Adrenal gland (tissue), 12 donors: ENCODE measurements around the gene ADGRL1. TPM values are rescaled to one million over a fixed set of nuclear protein-coding genes. Genes with fewer than 3 reads are reported as not detected.

Experiments
- DNase-seq, 7 donors: peaks; one replicate each; pipeline ENCODE4 v3.0.0-alpha.2; 2019 to 2020
- H3K27ac ChIP-seq, 5 donors: fragments of 200-600 bp; sonication (generic) in 4 of 5; 1 replicate in 3 of 5; 2 replicates in 2 of 5; pipeline versions ENCODE4 v1.5.1 to v1.8.0; 2016 to 2020; ENCODE audit warnings: mild to moderate bottlenecking in 1 of 5
- H3K27me3 ChIP-seq: fragments of 200-600 bp; 2 replicates; pipeline ENCODE4 v1.8.0; 2021
- H3K36me3 ChIP-seq, 2 donors: fragments of 200-600 bp; replicated peaks in 1 of 2; 1 replicate in 1 of 2; 2 replicates in 1 of 2; pipeline versions ENCODE4 v1.5.1 to v1.8.0; 2018 to 2022
- H3K4me1 ChIP-seq, 2 donors: fragments of 200-600 bp; replicated peaks in 1 of 2; 1 replicate in 1 of 2; 2 replicates in 1 of 2; pipeline versions ENCODE4 v1.5.1 to v1.8.0; 2018 to 2021
- H3K4me3 ChIP-seq, 4 donors: fragments of 200-600 bp; sonication (generic) in 3 of 4; one replicate each; pipeline ENCODE4 v1.5.1; 2016 to 2018
- H3K9me3 ChIP-seq, 3 donors: fragments of 200-600 bp; sonication (generic) in 1 of 3; replicated peaks in 1 of 3; 1 replicate in 2 of 3; 2 replicates in 1 of 3; pipeline versions ENCODE4 v1.5.1 to v1.8.0; 2016 to 2021
- POLR2A ChIP-seq, 2 donors: fragments of 450-650 bp; IDR thresholded peaks; one replicate each; pipeline ENCODE4 v1.6.1; 2017; ENCODE audit warnings: antibody characterized with exemption in 2 of 2, mild to moderate bottlenecking in 2 of 2, moderate library complexity in 1 of 2
- WGBS, 4 donors: extraction: QIAGEN DNeasy Blood & Tissue Kit in 2 of 4; methylation state at CpG; one replicate each; pipeline versions ENCODE4 v1.1.5 to v1.1.7; 2013 to 2017; 5-methylcytosine and 5-hydroxymethylcytosine counted together
- intact Hi-C, 2 donors: fragments of 100-400 bp; cut with DNase I; formaldehyde crosslinking; loops; one replicate each; pipeline versions ENCODE4 v1.14.1 to v1.15.0; 2022 to 2023
- polyA plus RNA-seq, 3 donors: library from polyadenylated mRNA; stranded (reverse); fragments of 200-250 nt in 2 of 3; fragments of 350-450 nt in 1 of 3; fragmentation: Illumina TruSeq in 1 of 3; extraction: RNeasy Lipid Tissue Mini Kit (QIAGEN cat#74804) in 1 of 3; gene quantifications; one replicate each; pipeline ENCODE4 v1.2.3, GENCODE V29; 2013 to 2014
- total RNA-seq, 9 donors: library from RNA; depleted of rRNA in 4 of 9; stranded (reverse); fragments of >200 nt in 4 of 9; fragments of 120-200 nt in 1 of 9; fragmentation: NEBNext Ultra II Directional in 1 of 9; extraction: Animal tissue kit (Norgen Biotek cat#: 25700) in 1 of 9; gene quantifications; one replicate each; pipeline versions ENCODE4 v1.1.0 to v1.2.4, GENCODE V29; 2013 to 2023
- TF ChIP-seq, protein P1 (sequence below), 6 experiments: fragments of 450-650 bp in 4 of 6; fragments of 200-600 bp in 2 of 6; sonication (generic) in 1 of 6; IDR thresholded peaks; 1 replicate in 5 of 6; 2 replicates in 1 of 6; pipeline versions ENCODE4 v1.5.1 to v1.8.0; 2016 to 2021; ENCODE audit warnings: antibody characterized with exemption in 6 of 6, mild to moderate bottlenecking in 2 of 6, moderate library complexity in 1 of 6
- donor health status: healthy with polysubstance abuse.
- donor health status: Bipolar disorder and iron deficiency.
- donor health status: DM: yes; HTN: yes; CAD: no.
- donor health status: DM: no; HTN: no; CAD: no.
- donor health status: DM: no; HTN: no; CAD: no.
- donor health status: DM: yes; HTN: yes; CAD: no.

Gene ADGRL1
- total and polyA plus RNA-seq, 12 donors = 2.2 to 25.7 (median 13.0) TPM

DNA sequence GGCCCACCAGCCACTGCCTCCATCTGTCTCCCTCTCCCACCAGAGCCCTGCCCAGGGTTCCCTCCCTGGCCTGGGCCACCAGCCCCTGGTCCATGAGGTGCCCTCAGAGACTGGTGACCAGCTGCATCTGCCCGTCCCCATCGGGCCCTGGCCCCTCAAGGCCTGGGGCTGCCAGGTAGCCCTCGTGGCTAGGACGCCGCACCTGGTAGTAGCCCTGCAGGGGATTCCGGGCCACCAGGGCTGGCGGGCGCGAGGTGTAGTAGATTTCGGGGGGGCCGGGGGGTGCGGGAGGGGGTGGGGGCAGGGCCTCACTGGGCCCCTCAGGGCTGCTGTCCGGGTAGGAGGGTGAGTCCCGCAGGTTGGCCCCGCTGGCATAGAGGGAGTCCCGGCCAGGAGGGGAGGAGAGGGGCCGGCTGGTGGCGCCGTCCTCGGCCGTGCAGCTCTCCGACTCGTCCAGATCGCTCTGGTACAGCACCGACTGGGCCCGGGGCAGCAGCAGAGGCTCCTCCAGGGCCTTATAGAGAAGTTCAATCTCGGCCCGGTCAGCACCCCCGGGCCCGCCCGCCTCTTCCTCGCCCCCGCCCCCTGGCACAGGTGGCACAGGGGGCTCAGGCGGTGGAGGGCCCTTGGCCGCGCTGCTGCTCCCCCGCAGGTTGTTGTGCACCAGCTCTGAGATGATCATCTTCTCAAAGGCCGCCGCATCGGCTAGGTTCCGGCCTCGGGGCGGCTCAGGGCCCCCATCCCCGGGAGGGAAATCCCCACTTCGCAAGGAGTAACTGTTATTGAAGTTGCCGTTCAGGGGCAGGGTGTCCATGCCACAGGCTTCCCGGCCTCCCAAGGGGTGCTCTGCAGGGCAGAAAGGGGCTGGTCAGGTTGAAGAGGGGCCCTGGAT, 55.0 kb downstream of the ADGRL1 start:
- no peaks in the 10 kb centered on the region for H3K27me3 ChIP-seq
- no peak overlapping the region for H3K4me3 ChIP-seq
- intact Hi-C loops = loop anchor here in 1 of 2 donors (10.0 kb wide), 1 partner anchor 194 kb away; no protein-coding TSS in a partner anchor
- TF ChIP-seq, protein P1, sequence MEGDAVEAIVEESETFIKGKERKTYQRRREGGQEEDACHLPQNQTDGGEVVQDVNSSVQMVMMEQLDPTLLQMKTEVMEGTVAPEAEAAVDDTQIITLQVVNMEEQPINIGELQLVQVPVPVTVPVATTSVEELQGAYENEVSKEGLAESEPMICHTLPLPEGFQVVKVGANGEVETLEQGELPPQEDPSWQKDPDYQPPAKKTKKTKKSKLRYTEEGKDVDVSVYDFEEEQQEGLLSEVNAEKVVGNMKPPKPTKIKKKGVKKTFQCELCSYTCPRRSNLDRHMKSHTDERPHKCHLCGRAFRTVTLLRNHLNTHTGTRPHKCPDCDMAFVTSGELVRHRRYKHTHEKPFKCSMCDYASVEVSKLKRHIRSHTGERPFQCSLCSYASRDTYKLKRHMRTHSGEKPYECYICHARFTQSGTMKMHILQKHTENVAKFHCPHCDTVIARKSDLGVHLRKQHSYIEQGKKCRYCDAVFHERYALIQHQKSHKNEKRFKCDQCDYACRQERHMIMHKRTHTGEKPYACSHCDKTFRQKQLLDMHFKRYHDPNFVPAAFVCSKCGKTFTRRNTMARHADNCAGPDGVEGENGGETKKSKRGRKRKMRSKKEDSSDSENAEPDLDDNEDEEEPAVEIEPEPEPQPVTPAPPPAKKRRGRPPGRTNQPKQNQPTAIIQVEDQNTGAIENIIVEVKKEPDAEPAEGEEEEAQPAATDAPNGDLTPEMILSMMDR (IDR thresholded peaks at IDR 0.05) = no peak
- no peak for TF ChIP-seq POLR2A (IDR thresholded peaks at IDR 0.05)
- H3K4me1 ChIP-seq = peaks cover 11 to 18% of the 10 kb centered on the region in 2 donors
- H3K9me3 ChIP-seq = no peaks in the 10 kb centered on the region
- H3K36me3 ChIP-seq = peaks cover 0 to 22% of the 10 kb centered on the region in 2 donors
- peak overlapping the region in 1 of 5 donors; percentile 41 for H3K27ac ChIP-seq
- no peak for DNase-seq
- 50 to 96% (median 93%) methylated on average over 8 to 47 of the region's 47 CpGs for WGBS, 4 donors

DNA sequence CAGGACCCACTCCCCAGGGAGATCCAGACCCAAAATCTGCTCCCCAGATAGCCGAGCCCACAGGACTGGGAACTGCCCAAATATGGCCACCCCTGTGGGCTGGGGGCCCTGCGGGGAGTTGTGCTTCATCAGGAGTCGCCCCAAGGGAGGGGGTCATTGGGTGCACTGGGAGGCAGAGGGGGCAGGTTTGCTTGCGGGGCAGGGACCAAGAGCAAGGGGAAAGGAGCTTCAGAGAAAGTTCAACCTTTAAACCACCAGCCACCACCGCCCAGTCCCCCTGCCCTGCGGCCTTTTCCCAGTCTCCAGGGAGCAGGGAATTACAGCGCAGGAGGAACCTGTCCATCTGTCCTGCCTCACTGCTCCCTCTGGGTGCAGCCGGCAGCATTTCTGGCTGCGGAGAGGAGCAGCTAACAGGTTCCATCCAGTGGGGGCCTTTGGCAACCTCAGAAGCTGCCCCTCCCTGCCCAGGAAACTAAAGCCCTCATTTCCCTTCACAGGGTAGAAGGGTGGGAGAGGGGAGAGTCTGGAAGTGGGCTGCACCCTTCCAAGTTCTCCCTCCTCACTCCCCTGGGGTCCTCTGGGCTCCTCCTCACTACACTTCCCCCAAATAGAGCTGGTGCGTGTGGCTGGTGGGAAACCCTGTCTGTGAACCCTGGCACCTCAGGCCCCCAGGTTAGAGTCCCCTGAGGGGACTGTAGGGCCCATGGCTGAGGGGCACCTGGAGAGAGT, 55.8 kb downstream of the ADGRL1 start:
- Histone ChIP-seq H3K4me3 (no peak overlapping the region), H3K4me1 (peaks cover 11 to 18% of the 10 kb centered on the region in 2 donors), H3K27ac (peak overlapping the region in 2 of 5 donors; percentile 41 to 51), H3K27me3 (no peaks in the 10 kb centered on the region), H3K36me3 (peaks cover 0 to 15% of the 10 kb centered on the region in 2 donors), H3K9me3 (no peaks in the 10 kb centered on the region)
- intact Hi-C loops = loop anchor here in 1 of 2 donors (10.0 kb wide), 1 partner anchor 195 kb away; no protein-coding TSS in a partner anchor
- DNase-seq = no peak
- TF ChIP-seq, protein P1 (IDR thresholded peaks at IDR 0.05) = no peak
- no peak for TF ChIP-seq POLR2A (IDR thresholded peaks at IDR 0.05)
- 65 to 88% (median 73%) methylated on average over 7 to 10 of the region's 10 CpGs for WGBS, 4 donors

DNA sequence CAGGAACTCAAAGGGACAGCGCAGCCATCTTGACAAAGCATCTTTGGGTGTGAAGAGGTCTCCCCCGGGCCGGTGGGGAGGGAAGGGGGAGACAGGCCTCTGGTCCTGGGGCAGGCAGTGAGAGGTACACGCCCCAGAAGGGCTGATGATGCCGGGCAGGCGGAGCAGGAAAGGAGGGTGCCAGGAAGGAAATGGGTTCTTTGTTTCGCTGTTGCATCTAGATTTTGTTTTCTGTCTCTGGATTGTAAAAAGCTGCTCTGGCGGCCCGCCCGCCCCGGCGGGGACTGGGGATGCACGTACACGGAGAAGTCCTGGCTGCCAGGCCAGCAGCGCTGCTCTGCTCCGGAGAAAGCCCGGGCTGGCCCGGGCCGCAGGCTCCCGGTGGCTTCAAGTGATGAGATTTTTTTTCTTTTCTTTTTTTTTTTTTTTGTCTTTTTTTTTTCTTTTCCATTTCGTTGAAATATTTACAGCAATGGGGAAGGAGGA, 56.4 kb downstream of the ADGRL1 start:
- H3K27ac ChIP-seq = peak overlapping the region in 2 of 5 donors; percentile 51 to 70
- no peak overlapping the region for H3K4me3 ChIP-seq
- peaks cover 0 to 11% of the 10 kb centered on the region in 2 donors for H3K36me3 ChIP-seq
- DNase-seq = peak in 6 of 7 donors; percentile 50 to 81 (median 60)
- no peaks in the 10 kb centered on the region for H3K27me3 ChIP-seq
- WGBS, 4 donors = 31 to 49% (median 43%) methylated on average over 15 to 21 of the region's 21 CpGs
- H3K4me1 ChIP-seq = peaks cover 11 to 18% of the 10 kb centered on the region in 2 donors
- H3K9me3 ChIP-seq = no peaks in the 10 kb centered on the region
- TF ChIP-seq, protein P1 (IDR thresholded peaks at IDR 0.05) = no peak
- TF ChIP-seq POLR2A (IDR thresholded peaks at IDR 0.05) = no peak
- intact Hi-C loops = no loop called here
